Measurements from ENCODE around the gene AP1M1. TPM values are rescaled to one million over a fixed set of nuclear protein-coding genes. Genes with fewer than 3 reads are reported as not detected.

The AP1M1 gene
- total RNA-seq, 4 donors from 2014 or later: 68.2 to 119 (median 73.5) TPM

DNA sequence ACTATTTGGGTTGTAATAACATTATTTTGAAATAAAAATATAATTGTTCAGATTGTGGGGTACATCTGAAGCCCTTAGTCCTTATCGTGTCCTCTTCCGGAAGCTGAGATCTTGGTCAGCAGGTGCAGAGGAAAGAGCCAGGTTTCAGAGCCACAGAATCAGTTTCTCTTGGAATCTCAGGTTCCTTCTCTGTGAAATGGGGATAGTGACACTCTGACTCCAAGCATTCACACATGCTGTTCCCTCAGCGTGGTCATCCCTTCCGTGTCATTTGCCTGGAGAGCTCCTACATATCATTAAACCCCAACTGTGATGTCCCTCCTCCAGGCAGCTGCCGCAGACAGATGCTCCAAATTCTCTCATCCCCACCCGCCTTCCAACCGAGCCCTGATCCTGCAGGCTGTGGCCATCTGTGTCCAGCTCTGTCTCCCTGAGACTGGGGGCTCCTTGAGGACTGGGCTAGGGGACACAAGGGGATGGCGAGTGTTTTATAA lies 59.8 kb downstream of the AP1M1 start:
- intact Hi-C loops (cut with DNase I; ENCODE audit: low total_unique reads): no loop called here
- in situ Hi-C loops (cut with MboI; ENCODE audit: low sequenced_read_pairs in 4 of 4): no loop called here

DNA sequence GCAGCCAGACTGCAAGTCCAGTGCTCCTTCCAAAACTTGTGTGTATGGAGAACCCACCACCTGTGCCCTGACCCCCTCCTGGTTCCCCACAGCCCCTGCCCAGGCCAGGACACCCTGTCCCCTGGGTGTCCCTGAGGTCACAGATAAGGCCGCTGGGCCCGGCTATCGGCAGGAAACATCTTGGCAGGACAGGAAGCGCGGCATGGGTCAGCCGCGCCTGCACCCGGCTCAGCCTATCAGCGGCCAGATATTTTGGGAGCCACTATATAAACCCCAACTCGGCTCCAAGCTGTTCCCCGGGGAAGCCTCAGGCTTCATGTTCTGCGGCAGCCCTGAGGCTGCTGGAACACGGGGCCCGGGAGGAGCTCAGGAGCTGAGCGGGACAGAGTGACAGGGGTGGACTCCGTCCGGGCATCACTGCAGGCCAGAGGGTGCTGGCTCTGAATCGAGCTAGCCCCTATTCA lies 60.8 kb downstream of the AP1M1 start:
- DNase-seq: peak; percentile 40 to 60
- Histone ChIP-seq H3K36me3 (no peaks in the 10 kb centered on the region), H3K27ac (peak overlapping the region; percentile 72 to 84 (median 78)), H3K27me3 (no peaks in the 10 kb centered on the region), H3K4me1 (peaks cover 0 to 11% of the 10 kb centered on the region in 2 donors), H3K4me3 (no peak overlapping the region), H3K9me3 (no peaks in the 10 kb centered on the region)
- intact Hi-C loops (cut with DNase I; ENCODE audit: low total_unique reads): no loop called here
- in situ Hi-C loops (cut with MboI; ENCODE audit: low sequenced_read_pairs in 4 of 4): no loop called here
- TF ChIP-seq, protein P1, sequence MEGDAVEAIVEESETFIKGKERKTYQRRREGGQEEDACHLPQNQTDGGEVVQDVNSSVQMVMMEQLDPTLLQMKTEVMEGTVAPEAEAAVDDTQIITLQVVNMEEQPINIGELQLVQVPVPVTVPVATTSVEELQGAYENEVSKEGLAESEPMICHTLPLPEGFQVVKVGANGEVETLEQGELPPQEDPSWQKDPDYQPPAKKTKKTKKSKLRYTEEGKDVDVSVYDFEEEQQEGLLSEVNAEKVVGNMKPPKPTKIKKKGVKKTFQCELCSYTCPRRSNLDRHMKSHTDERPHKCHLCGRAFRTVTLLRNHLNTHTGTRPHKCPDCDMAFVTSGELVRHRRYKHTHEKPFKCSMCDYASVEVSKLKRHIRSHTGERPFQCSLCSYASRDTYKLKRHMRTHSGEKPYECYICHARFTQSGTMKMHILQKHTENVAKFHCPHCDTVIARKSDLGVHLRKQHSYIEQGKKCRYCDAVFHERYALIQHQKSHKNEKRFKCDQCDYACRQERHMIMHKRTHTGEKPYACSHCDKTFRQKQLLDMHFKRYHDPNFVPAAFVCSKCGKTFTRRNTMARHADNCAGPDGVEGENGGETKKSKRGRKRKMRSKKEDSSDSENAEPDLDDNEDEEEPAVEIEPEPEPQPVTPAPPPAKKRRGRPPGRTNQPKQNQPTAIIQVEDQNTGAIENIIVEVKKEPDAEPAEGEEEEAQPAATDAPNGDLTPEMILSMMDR (IDR thresholded peaks at IDR 0.05 in 4 of 5, conservative IDR thresholded peaks at IDR 0.05 in 1 of 5): no peak
- peak; percentile 50 to 80 for TF ChIP-seq POLR2A (IDR thresholded peaks at IDR 0.05)
- peak; percentile 54 to 58 for ATAC-seq

More for the DNA sequence above, 59.8 kb downstream of the AP1M1 start:
- TF ChIP-seq POLR2A (IDR thresholded peaks at IDR 0.05): no peak
- TF ChIP-seq, protein P1 (IDR thresholded peaks at IDR 0.05 in 4 of 5, conservative IDR thresholded peaks at IDR 0.05 in 1 of 5): no peak
- peak overlapping the region; percentile 72 to 84 (median 78) for H3K27ac ChIP-seq
- DNase-seq: no peak
- peaks cover 0 to 11% of the 10 kb centered on the region in 2 donors for H3K4me1 ChIP-seq
- H3K4me3 ChIP-seq: no peak overlapping the region
- ATAC-seq: no peak
- H3K36me3 ChIP-seq: no peaks in the 10 kb centered on the region
- H3K9me3 ChIP-seq: no peaks in the 10 kb centered on the region
- H3K27me3 ChIP-seq: no peaks in the 10 kb centered on the region

DNA sequence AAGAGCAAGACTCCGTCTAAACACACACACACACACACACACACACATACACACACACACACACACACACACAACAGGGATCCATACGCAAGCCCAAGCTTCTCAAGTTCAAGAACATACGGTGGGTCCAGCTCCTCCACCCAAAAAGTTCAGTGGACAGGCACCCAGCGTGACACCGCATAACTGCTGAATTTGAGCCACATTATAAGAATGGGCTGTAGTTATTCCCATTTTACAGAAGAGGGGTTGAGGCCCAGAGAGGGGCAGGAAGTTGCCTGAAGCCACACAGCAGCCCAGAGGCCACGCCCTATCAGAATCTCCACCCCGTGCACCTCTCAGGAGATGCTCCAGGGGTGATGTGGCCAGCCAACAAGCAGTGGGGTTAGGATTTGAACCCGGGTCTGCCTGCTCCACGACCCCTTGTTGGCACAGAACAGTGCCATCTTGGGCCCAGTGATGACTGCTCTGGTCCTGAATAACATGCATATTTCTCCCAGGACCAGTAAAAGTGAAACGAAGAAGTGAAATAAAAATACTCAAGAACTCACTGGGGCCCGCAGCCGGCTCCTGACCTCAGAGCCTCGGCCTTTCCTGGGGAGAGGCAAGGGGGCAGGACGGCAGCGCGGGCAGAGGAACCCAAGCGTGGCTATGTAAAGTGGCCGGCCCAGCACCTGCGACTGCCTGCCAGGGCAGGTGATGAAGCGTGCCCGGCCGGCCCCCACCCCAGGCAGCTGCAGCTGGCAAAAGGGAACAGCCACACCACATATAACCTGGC lies 61.9 kb downstream of the AP1M1 start:
- H3K27me3 ChIP-seq: no peaks in the 10 kb centered on the region
- H3K4me3 ChIP-seq: no peak overlapping the region
- H3K27ac ChIP-seq: peak overlapping the region; percentile 72 to 84 (median 78)
- DNase-seq (no peak), ATAC-seq (no peak)
- no peaks in the 10 kb centered on the region for H3K9me3 ChIP-seq
- TF ChIP-seq POLR2A (IDR thresholded peaks at IDR 0.05): no peak
- TF ChIP-seq, protein P1 (IDR thresholded peaks at IDR 0.05 in 4 of 5, conservative IDR thresholded peaks at IDR 0.05 in 1 of 5): no peak
- in situ Hi-C loops (cut with MboI; ENCODE audit: low sequenced_read_pairs in 4 of 4): no loop called here
- peaks cover 0 to 11% of the 10 kb centered on the region in 2 donors for H3K4me1 ChIP-seq
- H3K36me3 ChIP-seq: no peaks in the 10 kb centered on the region
- intact Hi-C loops (cut with DNase I; ENCODE audit: low total_unique reads): no loop called here

DNA sequence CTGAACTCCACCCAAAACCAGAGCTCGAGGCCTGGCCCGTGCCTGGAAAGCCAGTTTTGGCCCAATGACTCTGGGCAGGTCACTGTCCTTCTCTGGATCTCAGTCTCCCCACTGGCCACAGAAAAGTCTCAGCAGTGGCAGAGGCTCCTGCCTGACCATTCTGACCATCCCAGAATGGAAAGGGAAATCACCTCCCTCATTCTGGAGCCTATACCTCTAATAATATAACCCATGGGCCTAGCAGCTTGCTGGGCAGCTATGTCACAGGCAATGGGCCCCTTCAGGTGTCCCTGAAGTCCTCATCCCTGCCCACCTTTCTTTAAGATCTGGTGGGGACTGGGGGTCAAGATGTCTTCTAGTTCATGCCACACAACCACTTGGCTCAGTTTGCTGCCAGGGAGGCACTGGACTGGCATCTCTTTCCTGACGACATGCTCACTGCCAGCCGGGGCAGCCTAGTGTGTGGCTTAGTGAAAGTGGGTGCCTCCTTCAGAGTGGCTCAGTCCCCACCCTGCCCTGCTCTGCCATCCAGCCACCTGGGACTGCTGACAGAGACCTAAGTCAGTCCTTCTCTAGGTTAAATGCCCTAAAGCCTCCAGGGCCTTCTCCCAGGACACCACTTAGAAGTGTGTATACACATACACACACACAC lies 62.6 kb downstream of the AP1M1 start:
- ATAC-seq (no peak), DNase-seq (no peak)
- intact Hi-C loops (cut with DNase I; ENCODE audit: low total_unique reads) (no loop called here), in situ Hi-C loops (cut with MboI; ENCODE audit: low sequenced_read_pairs in 4 of 4) (no loop called here)
- H3K27me3 ChIP-seq: no peaks in the 10 kb centered on the region
- TF ChIP-seq, protein P1 (IDR thresholded peaks at IDR 0.05 in 4 of 5, conservative IDR thresholded peaks at IDR 0.05 in 1 of 5): no peak
- no peak for TF ChIP-seq POLR2A (IDR thresholded peaks at IDR 0.05)
- H3K4me1 ChIP-seq: peaks cover 0 to 11% of the 10 kb centered on the region in 2 donors
- H3K36me3 ChIP-seq: no peaks in the 10 kb centered on the region
- peak overlapping the region; percentile 72 to 84 (median 78) for H3K27ac ChIP-seq
- no peak overlapping the region for H3K4me3 ChIP-seq
- H3K9me3 ChIP-seq: no peaks in the 10 kb centered on the region

All from gastrocnemius medialis (tissue), 4 donors.